GM19467 (cell line): ENCODE results near the gene SOX5.
"Not testable (repeated sequence)": the region's sequence is repeated elsewhere in the genome, so short reads cannot be mapped to it uniquely, and the experiment has no call there.

Source experiments
- ATAC-seq: cut with Tn5 transposase; IDR thresholded peaks from one replicate; pipeline ENCODE4 v1.9.1; 2021; ENCODE audit warnings: mild to moderate bottlenecking, moderate library complexity; ENCODE audit not compliant: unreplicated experiment

Gene SOX5

DNA sequence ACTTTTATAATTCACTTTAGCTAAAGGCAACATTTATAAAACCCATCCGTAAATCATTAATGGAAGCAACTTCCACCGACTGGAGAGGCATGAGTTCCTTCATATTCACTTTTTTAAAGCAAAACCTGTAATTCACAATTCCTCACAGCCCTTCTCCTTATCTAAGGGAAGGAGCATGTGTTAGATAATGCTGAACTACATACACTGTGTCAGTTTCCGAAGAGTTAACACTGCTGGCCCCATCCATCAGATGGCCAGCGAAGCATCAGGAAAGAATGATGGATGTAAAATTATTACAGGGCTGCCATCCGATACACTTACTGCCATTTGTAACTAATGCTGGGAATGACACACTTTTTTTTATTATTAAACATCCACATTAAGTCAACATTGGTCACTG, 392.8 kb downstream of the SOX5 start:
- no peak for ATAC-seq

DNA sequence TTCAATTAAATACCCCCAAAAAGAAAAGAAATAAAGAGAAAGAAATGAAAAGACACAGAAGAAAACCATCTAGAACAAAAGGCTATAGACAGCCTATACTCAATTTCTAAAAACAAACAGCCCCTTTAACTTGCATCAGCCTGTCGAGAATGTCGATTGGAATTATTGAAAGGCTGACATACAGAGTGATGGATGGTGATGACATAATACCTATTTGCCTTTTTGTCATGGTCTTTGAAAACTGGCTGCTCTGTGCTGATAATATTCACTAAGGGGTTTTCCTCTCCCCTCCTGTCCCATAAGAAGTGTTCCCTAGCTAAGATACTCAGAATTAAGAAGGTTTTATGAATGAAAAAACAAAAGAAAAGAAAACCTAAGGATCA, 393.7 kb downstream of the SOX5 start:
- ATAC-seq, result no peak

- ATAC-seq, result no peak
Observed at GRCh38 chr12:23555180-23555824, 394.2 kb downstream of the SOX5 start.

- ATAC-seq, result no peak
Observed at GRCh38 chr12:23552417-23552816, 397.1 kb downstream of the SOX5 start.

GRCh38 chr12:23550753-23551152, 398.7 kb downstream of the SOX5 start:
- ATAC-seq, result no peak

- ATAC-seq, result no peak
Observed at GRCh38 chr12:23548742-23549141, 400.7 kb downstream of the SOX5 start.

DNA sequence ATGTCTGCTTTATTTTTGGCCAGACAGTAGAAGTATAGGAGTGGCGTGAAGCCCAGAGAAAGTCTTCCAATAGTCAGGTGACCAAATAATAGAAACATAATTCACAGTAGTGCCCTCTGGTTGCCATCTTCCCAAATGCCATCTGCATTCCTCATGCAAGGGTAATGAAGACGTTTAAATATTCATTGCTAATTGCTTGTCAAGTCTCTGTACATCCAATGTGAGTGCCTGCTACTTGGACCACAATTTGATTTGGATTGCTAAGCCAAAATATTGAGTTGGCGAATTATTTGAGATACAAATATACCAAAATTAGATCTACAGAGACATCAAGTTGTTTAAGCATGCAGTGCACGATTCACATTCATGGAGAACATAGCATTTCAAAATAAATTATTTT, 402.7 kb downstream of the SOX5 start:
- no peak for ATAC-seq

- ATAC-seq, result no peak
Observed at GRCh38 chr12:23543767-23544166, 405.7 kb downstream of the SOX5 start.

DNA sequence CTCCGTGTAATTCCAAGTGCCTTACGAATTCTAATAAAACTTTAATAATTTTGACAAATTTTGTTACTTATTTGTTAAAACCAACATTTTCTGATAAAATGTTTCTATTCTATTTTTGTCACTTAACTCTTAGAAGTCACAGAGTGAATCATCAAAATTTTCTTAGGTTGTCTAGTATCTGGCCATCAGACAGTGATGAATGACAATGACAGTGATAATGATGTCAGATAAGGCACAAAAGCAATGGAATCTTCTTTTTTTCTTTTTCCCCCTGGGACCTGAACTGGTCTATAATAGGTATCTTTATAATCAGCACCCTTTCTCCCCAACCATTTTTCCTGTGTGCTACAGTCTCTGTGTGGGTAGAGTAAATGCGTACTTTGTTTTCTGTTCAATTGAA, 407.3 kb downstream of the SOX5 start:
- no peak for ATAC-seq

GRCh38 chr12:23540572-23540971, 408.9 kb downstream of the SOX5 start:
- ATAC-seq, result no peak

GRCh38 chr12:23536293-23536692, 413.2 kb downstream of the SOX5 start:
- peak; percentile 72 for ATAC-seq

DNA sequence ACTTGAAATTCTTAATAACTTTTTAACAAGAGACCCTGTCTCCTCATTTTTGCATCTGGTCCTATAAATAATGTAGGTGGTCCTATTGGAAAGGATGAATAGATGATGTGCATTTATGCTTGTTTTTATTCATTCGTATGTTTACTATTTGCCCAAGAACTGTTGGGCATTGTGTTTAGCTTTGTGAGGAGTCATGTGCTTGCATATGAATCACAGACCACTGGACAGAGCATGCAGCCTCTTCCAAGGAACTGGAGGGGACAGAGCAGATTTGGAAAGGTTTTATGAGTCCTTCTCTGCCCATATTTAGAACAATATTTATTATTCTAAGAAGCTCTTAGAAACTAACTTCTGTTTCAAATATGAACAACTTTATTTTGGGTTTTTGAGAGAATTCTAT, 414.0 kb downstream of the SOX5 start:
- no peak for ATAC-seq

DNA sequence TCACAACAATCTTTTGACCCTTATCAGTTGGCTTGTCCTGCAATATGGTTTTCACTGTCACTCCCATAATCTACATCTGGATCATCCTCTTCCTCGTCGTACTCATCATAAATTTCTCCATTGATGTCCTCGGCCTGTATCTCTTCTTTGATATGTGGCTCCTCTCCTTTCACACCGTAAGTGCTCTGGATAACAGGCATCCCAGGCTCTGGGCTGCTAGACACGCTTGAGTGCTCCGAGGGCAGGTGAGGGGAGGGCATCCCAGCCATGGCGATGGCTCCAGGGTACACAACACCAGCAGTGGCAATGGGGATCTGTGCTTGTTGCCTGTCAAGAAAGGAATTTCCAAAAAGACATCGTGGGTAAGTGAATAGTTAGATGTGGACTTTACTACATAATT, 415.3 kb downstream of the SOX5 start:
- ATAC-seq, result no peak

- ATAC-seq, result no peak
Observed at GRCh38 chr12:23533699-23534098, 415.8 kb downstream of the SOX5 start.

DNA sequence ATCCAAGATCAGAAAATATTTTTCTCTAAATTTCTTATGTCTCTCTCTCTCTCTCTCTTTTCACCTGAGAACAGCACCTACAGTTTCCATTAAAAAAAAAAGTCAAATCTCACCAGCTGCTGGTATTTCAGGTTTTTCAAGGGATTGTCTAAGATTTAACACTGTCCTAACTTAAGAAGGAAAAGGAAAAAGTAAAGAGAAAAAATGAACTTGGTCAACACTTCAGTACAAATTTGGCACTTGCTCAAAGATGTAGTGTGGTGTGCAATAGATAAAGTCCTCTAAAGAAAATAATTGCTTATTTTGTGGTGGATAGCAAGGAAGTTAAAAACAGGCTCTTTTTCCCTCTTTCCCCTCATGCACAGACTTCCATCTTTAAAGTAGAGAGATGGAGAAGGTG, 416.2 kb downstream of the SOX5 start:
- ATAC-seq, result no peak

DNA sequence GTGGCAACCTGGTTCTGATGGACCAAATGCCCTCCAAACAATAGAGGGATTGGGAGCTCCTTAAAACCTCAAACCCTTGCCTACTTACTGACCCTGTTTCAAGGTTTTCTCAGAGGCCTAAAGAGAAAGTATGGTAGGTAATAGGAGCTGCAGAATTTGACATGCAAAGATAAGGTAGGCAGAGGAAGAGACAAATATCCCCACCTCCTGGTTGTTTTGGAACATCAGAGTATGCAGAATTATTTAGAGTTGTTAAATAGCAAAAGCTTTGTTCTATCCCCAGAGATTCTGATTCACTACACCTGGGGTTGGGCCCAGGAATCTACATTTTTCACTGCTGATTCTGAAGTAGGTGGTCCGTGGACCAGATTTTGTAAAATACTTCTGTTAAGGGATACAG, 421.2 kb downstream of the SOX5 start:
- ATAC-seq, result no peak

DNA sequence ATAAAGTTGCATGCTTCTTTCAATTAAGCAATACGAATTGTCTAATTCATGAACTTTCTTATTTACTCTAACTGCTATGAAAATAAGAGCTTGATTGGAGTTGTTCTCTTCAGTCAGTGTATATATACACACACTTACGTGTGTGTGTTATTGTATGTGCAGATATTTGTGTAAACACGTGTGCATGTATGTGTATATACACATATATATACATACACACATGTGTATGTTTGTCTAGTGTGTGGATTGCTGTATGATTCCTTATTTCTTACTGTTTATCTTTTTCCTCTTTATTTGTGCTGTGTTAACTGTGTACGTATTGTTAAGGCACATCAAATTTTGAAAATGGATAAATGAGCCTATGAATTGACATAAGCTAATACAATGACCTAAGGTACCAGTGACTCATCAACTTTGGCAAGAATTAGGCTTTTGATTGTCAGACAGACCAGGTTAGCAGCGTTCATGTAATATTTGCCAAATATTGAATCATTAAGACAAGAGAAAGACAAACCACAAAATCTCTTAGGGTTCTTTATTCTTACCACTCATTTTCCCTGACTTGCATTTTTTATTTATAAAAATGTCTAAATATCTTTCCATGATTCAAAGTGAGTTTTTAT, 423.9 kb downstream of the SOX5 start:
- no peak for ATAC-seq

DNA sequence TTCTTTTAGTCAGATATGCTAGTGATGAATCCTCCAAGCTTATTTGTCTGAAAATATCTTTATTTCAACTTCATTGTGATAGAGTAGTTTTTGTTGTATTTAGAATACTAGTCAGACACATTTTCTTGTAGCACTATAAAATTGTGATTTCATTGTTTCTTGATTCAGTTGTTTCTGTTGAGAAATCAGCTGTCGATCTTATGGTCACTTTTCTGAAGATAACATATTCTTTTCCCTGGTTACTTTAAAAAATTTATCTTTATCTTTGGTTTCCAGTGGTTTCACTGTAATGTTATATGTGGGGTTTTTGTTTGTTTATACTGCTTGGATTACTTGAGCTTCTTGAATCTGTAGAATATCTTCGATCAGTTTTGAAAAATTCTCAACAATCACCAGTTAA, 426.1 kb downstream of the SOX5 start:
- no peak for ATAC-seq

DNA sequence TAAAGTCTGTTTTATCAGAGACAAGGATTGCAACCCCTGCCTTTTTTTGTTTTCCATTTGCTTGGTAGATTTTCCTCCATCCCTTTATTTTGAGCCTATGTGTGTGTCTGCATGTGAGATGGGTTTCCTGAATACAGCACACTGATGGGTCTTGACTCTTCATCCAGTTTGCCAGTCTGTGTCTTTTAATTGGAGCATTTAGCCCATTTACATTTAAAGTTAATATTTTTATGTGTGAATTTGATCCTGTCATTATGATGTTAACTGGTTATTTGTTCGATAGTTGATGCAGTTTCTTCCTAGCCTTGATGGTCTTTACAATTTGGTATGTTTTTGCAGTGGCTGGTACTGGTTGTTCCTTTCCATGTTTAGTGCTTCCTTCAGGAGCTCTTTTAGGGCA, 430.0 kb downstream of the SOX5 start:
- ATAC-seq, result not testable (repeated sequence)

- not testable (repeated sequence) for ATAC-seq
Observed at GRCh38 chr12:23515785-23516184, 433.7 kb downstream of the SOX5 start.

DNA sequence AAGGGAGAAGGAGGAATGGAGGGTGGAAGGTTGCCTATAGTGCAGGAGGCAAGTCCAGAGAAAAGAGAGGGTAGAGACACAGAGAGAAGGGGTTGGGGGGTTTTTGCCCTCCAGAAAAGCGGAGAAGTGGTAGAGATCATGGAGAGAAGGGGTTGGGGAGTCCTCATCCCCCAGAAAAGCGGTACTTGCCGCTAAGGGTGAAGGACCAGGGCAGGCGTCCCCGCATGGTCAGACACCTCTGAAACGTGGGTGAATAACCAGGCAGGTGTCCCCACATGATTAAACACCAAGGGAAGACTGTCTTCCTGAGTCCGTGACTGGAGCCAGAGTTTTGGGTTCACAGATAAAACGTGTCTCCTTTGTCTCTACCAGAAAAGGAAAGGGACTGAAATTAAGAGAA, 439.0 kb downstream of the SOX5 start:
- ATAC-seq, result no peak

- not testable (repeated sequence) for ATAC-seq
Observed at GRCh38 chr12:23509832-23510231, 439.6 kb downstream of the SOX5 start.

- not testable (repeated sequence) for ATAC-seq
Observed at GRCh38 chr12:23507785-23508184, 441.7 kb downstream of the SOX5 start.
